CD4-positive, alpha-beta T cell treated with Interferon gamma for 1 hour (primary cell): ENCODE data around the gene POLR2H.

Experiments used
- DNase-seq: peaks from one replicate; pipeline ENCODE4 v3.0.0-alpha.2; 2020

The POLR2H gene

DNA sequence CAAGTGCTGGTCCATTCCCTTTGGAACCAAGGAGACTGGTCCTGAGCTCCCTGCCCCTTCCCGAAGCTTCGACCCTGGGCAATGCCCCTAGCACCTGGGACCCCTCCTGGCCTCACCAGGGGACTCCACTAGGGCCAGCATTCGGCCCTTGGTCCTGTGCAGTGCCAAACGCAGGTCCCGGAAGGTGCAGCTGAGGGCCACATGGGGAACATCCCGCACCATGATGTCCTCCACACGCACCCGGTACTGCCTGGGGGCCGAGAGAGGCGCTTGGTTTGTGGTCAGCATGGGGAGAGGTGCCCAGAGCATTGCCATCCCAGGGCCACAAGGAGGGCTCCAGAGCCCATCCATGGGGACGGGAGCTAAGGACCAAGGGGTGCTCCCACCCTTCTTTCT is 8.0 kb upstream of the POLR2H start:
- DNase-seq = no peak

DNA sequence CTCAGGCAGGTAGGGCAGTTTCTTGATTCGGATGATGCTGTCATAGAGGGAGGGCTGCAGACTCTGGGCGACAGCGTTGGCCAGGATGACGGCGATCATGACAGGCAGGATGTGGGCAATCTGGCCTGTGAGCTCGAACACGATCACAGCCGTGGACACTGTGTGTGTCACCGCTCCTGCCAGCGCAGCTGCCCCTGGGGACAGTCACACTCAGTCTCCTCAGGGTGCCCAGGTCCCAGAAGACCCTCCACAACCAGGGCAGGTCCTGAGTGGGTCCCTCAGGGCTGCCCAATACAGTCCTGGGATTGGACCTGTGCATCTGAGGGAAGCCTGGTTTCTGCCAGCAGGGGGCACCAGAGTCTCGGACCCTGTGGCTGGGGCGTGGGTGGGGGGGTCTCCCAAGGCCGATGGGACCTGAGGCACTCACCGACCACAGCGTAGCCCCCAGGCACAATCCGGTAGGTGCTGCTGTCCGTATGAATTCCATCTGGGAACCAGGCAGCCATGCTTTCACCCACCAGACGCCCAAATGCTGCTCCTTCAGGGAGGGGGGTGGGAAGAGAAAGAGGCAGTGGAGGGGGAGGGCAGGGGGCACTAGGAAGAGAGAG is 7.3 kb upstream of the POLR2H start:
- peak; percentile 49 for DNase-seq

GRCh38 chr3:184354754-184355153 is 6.8 kb upstream of the POLR2H start:
- no peak for DNase-seq

DNA sequence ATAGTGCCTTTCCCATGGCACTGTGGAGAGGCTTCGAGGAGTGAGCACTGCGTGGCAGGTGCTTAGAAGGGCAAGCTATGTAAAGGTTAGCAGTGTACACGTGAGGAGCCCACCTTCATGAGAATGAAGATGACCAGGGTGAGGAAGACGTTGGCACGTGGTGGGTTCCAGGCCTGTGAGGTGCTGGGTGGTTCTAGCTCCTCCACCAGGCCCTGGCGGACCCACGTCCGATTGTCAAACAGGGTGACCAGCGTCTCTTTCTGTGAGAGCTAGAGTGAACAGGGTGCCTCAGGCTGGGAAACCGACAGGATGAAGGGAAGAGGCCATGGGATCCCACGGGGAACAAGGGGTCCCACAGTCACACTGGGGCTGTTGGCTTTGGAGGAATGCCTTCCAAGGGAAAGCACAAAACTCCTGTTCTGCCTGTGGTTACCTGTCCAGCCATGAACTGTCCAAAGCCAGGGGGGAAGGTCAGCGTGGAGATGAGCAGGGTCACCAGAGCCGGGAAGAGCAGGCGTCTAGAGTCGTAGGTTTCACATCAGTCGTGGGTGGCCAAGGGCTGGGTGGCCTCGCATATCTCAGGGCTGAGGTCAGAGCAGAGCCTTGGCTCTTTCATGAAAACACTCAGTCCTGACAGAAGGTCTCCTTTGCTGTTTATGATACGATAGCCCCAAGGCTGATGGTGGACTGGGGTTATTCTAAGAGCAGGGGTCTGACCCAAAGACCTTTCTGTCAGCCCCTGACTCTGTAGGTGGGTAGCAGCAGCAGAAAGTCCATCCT is 6.1 kb upstream of the POLR2H start:
- no peak for DNase-seq

DNA sequence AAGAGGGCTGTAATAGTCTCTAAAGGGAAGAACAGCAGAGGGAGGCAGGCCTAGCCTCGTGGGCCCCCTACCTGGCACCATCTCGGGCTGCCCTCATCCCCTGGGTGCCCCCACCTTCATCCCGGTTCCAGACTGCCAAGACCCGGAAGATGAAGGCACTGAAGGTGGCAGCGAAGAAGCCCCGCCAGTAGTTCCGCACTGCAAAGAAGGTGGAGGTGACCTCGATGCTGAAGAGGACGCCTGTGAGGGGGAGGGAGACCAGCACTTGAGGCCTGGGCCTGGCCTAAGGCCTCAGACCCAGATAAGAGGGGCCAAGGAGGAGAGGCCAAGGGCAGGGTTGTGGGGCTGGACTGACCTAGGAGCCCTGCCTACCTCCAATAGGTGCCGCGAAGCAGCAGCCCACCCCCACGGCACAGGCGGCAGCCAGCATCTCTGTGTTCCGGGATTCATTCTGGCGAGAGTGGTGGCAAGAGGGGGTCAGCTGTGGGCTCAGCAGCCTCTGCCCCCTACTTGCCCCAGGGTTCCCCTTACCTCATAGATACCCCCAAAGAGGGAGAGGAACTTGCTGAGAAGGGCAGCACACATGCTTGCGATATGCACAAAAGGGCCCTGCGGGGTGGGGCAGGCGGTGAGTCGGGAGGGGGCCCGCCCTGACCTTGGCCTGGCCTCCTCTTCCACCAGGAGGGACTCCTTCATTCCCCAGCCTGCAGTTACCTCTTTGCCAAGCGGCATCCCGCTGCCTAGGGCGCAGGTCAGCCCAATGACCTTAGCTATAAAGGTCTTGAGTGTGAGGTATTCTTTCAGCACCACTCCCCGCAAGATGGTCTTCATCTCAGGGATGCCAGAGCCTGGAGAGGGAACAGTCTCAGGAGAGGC is 4.0 kb upstream of the POLR2H start:
- no peak for DNase-seq

- DNase-seq = no peak
These were observed 3.3 kb upstream of the POLR2H start for GRCh38 chr3:184358124-184358767.

- DNase-seq = no peak
These were observed 2.6 kb upstream of the POLR2H start for GRCh38 chr3:184358921-184359350.

- DNase-seq = no peak
These were observed 1.9 kb upstream of the POLR2H start for GRCh38 chr3:184359610-184360009.

GRCh38 chr3:184360070-184360928 is 1.2 kb upstream of the POLR2H start:
- no peak for DNase-seq

GRCh38 chr3:184360929-184361531 is 480 bp upstream of the POLR2H start:
- no peak for DNase-seq

DNA sequence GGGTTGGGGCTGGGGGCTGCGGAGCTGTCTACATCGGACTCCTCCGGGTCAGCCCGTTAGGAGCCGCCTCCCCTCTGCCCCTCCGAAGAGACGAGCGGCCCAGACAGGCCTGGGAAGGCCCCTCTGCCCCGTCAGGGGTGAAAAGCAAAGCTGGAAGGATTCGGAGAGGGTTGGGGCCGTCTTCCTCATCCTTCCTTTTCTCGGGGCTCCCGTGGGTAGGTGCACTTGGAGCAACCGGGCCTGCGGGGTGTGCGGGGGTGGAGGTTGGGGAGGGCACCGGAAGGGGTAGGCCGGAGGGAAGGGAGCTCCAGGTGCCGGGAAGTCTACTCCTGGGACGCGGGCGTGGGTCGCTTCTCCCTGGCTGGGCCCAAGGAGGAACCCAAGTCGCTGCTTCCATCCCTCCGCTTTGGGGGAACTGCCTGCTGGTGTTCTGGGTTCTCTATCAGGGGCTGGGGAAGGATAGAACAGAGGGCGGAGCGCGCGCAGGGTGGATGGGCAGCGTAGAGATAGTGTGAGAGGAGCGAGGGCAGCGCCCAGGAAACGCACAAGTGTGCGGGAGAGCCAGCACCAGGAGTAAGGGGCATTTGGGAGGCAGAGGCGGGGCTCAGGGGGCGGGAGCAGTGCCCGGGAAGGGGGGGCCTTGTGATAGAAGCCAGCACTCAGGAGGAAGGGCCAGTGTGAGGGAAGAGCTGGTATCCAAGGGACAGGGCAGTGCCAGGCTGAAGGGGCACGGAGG is 590 bp downstream of the POLR2H start:
- DNase-seq = peak; percentile 11

GRCh38 chr3:184362668-184363546 is 1.4 kb downstream of the POLR2H start:
- peak; percentile 95 for DNase-seq

DNA sequence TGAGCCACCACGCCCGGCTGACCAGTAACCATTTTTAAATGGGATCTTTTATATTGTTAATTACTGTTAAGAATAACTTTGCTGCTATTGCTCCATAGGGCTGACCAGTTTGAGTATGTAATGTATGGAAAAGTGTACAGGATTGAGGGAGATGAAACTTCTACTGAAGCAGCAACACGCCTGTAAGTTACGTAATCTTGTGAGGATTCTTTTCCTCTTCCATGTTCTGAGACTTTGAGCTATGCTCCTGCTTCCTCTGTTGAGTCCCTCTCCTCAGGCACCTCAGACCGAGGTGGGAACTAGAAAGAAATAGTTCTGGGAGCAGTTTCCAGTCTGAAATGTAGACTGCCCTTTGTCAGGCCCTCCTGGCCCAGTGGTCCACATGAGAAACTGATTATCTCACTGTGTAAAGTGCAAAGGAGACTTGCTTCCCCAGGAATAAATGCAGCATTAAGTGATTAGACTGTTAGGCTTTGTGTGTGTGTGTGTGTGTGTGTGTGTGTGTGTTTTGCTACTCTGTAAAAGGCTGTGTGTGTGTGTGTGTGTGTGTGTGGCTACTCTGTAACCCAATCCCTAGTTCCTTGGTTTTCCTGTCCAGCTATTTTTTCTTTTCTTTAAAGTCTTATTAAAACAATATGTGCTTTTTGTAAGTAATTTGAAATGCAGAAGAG is 5.2 kb downstream of the POLR2H start:
- DNase-seq = no peak

GRCh38 chr3:184368116-184368515 is 6.6 kb downstream of the POLR2H start:
- DNase-seq = no peak

- DNase-seq = no peak
These were observed 7.2 kb downstream of the POLR2H start for GRCh38 chr3:184368586-184369183.

DNA sequence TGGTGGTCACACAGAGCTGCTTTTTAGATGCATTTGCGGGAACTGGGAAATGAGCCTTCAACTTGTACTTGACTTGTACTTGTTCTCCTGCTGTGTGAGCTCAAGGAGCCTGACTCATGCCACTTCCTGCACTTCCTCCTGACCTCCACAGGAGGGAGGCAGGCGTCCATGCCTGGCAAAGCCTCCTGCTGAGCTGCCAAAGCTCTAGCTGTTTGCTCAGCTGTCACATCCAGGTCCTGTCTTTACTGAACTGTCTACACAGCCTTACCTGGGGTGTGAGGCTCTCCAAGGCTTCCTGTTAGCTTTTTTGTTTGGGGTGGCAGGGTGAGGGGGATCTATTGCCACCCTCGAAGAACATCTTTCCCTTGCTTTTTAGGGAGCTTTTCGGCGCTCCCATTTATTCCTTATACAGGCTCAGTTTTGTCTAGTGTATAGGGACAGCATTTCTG is 10.1 kb downstream of the POLR2H start:
- DNase-seq = peak; percentile 65

DNA sequence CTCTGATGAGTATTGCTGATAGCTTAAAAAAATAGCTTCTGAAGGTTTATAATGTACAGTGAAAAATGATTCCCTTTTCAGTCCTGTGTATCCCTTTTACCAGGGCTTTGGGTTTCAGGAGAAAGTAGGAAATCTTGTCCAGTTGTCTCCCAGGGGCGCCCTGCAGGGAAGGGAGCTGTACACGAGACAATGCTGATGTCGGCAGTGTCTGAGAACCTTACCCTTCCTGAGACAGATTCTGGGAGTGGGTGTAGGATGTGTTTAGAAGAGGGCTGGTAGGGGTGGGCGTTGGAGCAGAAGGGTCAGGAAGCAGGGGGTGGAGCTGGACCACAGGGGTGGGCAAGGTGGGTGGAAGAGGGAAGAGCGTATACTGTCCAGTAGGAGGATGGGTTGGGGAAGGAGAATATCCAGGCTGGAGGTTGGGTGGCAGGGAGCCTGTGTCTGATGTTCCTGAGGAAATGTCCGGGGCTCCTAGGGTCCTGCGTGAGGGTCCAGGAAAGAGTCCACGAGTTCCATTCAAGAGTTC is 10.8 kb downstream of the POLR2H start:
- DNase-seq = no peak

DNA sequence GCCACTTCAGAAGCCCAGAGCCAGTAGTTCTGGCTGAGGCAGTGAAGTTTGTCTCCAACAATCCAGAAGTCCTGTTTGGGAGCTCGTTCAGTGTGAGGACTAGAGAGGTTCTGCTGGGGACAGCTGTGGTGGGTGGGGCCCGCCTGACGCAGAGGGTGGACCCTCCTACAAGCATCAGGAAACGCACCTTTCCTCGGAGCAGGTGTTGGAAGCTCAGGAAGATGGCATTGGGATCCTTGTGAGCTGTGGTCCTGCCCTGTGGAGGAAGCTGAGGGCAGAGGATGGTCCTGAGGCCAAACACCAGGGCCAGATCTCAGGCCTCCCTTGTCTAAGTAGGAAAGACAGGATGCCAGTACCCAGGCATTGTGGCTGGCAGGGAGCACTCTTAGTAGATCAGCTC is 11.4 kb downstream of the POLR2H start:
- DNase-seq = no peak

DNA sequence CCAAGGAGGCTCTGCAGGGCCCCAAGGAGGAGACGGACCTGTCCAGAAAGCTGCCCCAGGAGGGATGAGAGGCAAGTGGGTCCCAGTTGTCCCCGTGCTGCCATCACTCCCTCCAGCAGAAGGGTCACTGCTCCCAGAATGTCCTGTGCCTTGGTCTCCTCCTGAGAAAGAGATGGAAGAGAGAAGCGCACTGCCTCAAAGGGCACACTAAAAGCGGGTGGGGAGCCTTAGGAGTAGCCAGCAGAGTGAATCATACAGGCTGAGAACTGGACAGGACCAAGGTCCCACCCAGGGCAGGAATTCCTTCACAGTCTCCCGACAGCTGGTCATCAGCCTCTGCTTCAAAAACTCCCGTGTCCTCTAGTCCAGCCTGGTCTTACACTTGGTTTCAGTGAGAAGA is 11.9 kb downstream of the POLR2H start:
- no peak for DNase-seq
